Body of pancreas (tissue), 4 donors: Measurements from ENCODE around the gene TIMM13. TPM values are rescaled to one million over a fixed set of nuclear protein-coding genes. Genes with fewer than 3 reads are reported as not detected.

ENCODE experiments used
- ATAC-seq: fragments of 150-250 bp; one replicate; pipeline ENCODE4 v1.9.1; 2016
- DNase-seq, 4 donors: peaks; one replicate each; pipeline ENCODE4 v3.0.0-alpha.2; 2019
- H3K27ac ChIP-seq, 4 donors: fragments of 200-600 bp; sonication (generic); 1 replicate in 3 of 4; 2 replicates in 1 of 4; pipeline versions ENCODE4 v1.5.1 to v1.6.1; 2016 to 2019; ENCODE audit warnings: mild to moderate bottlenecking in 1 of 4, mixed read lengths in 1 of 4, moderate library complexity in 1 of 4
- H3K27me3 ChIP-seq, 2 donors: fragments of 200-600 bp; sonication (generic); one replicate each; pipeline ENCODE4 v1.6.0; 2016; ENCODE audit warnings: mild to moderate bottlenecking in 1 of 2
- H3K36me3 ChIP-seq, 2 donors: fragments of 200-600 bp; sonication (generic); replicated peaks in 1 of 2; 2 replicates each; pipeline ENCODE4 v1.5.1; 2016; ENCODE audit warnings: low read depth in 2 of 2; ENCODE audit not compliant: insufficient read depth in 1 of 2
- H3K4me1 ChIP-seq: fragments of 200-600 bp; sonication (generic); one replicate; pipeline ENCODE4 v1.6.0; 2016
- H3K4me3 ChIP-seq, 2 donors: fragments of 200-600 bp; sonication (generic); 1 replicate in 1 of 2; 2 replicates in 1 of 2; pipeline ENCODE4 v1.5.1; 2016 to 2019
- H3K9me3 ChIP-seq, 3 donors: fragments of 200-600 bp; sonication (generic); 1 replicate in 2 of 3; 2 replicates in 1 of 3; pipeline ENCODE4 v1.5.1; 2016
- CTCF ChIP-seq, 7 experiments: fragments of 450-650 bp in 4 of 7; fragments of 200-600 bp in 3 of 7; sonication (generic) in 3 of 7; IDR thresholded peaks; one replicate each; pipeline ENCODE4 v1.5.1; 2016 to 2019; ENCODE audit warnings: antibody characterized with exemption in 7 of 7
- POLR2A ChIP-seq, 3 donors: fragments of 450-650 bp; IDR thresholded peaks; one replicate each; pipeline ENCODE4 v1.6.1; 2016; ENCODE audit warnings: antibody characterized with exemption in 3 of 3, mild to moderate bottlenecking in 2 of 3
- WGBS, 2 donors: methylation state at CpG; one replicate each; pipeline ENCODE4 v1.1.5; 2017; 5-methylcytosine and 5-hydroxymethylcytosine counted together
- intact Hi-C: fragments of 100-400 bp; cut with DNase I; formaldehyde crosslinking; loops from one replicate; pipeline ENCODE4 v1.15.1; 2023
- total RNA-seq, 2 donors: library from RNA; depleted of rRNA; stranded (reverse); fragments of >200 nt; gene quantifications; one replicate each; pipeline ENCODE4 v1.1.0, GENCODE V29; 2016

The TIMM13 gene
- total RNA-seq, 2 donors from 2014 or later = 16.3 to 36.6 TPM

GRCh38 chr19:2415281-2415972 is 12.0 kb downstream of the TIMM13 start:
- no peak overlapping the region for H3K27ac ChIP-seq
- H3K9me3 ChIP-seq = no peaks in the 10 kb centered on the region
- H3K4me3 ChIP-seq = no peak overlapping the region
- 81 to 86% methylated on average over 20 to 27 of the region's 29 CpGs for WGBS, 2 donors
- ATAC-seq (no peak), DNase-seq (no peak)
- H3K27me3 ChIP-seq = no peaks in the 10 kb centered on the region
- no peaks in the 10 kb centered on the region for H3K4me1 ChIP-seq
- no peaks in the 10 kb centered on the region for H3K36me3 ChIP-seq
- intact Hi-C loops = no loop called here
- TF ChIP-seq POLR2A (IDR thresholded peaks at IDR 0.05) = no peak
- TF ChIP-seq CTCF (IDR thresholded peaks at IDR 0.05) = no peak

- intact Hi-C loops = no loop called here
- H3K9me3 ChIP-seq = peaks cover 0 to 9% (median 0%) of the 10 kb centered on the region in 3 donors
- no peaks in the 10 kb centered on the region for H3K36me3 ChIP-seq
- no peak overlapping the region for H3K27ac ChIP-seq
- no peak for ATAC-seq
- WGBS, 2 donors = 86 to 88% methylated on average over 10 to 13 of the region's 16 CpGs
- DNase-seq = no peak
- no peak for TF ChIP-seq CTCF (IDR thresholded peaks at IDR 0.05)
- no peak for TF ChIP-seq POLR2A (IDR thresholded peaks at IDR 0.05)
- H3K4me1 ChIP-seq = no peaks in the 10 kb centered on the region
- no peak overlapping the region for H3K4me3 ChIP-seq
- H3K27me3 ChIP-seq = no peaks in the 10 kb centered on the region
Observed at GRCh38 chr19:2413629-2414028, 13.8 kb downstream of the TIMM13 start.

GRCh38 chr19:2413159-2413558 is 14.2 kb downstream of the TIMM13 start:
- H3K4me3 ChIP-seq = no peak overlapping the region
- DNase-seq (no peak), ATAC-seq (no peak)
- H3K4me1 ChIP-seq = no peaks in the 10 kb centered on the region
- WGBS, 2 donors = 69 to 70% methylated on average over 7 of the region's 7 CpGs
- TF ChIP-seq POLR2A (IDR thresholded peaks at IDR 0.05) (no peak), CTCF (IDR thresholded peaks at IDR 0.05) (no peak)
- peaks cover 0 to 9% (median 0%) of the 10 kb centered on the region in 3 donors for H3K9me3 ChIP-seq
- no peaks in the 10 kb centered on the region for H3K27me3 ChIP-seq
- intact Hi-C loops = no loop called here
- no peak overlapping the region for H3K27ac ChIP-seq
- no peaks in the 10 kb centered on the region for H3K36me3 ChIP-seq

- Histone ChIP-seq H3K36me3 (no peaks in the 10 kb centered on the region), H3K4me1 (no peaks in the 10 kb centered on the region), H3K4me3 (no peak overlapping the region), H3K27me3 (no peaks in the 10 kb centered on the region), H3K9me3 (peaks cover 0 to 9% (median 0%) of the 10 kb centered on the region in 3 donors), H3K27ac (no peak overlapping the region)
- 49 to 59% methylated on average over 2 of the region's 2 CpGs for WGBS, 2 donors
- DNase-seq (no peak), ATAC-seq (no peak)
- no peak for TF ChIP-seq CTCF (IDR thresholded peaks at IDR 0.05)
- TF ChIP-seq POLR2A (IDR thresholded peaks at IDR 0.05) = no peak
- intact Hi-C loops = no loop called here
Observed at GRCh38 chr19:2412449-2412848, 14.9 kb downstream of the TIMM13 start.

- no peak for DNase-seq
- 90 to 93% methylated on average over 8 of the region's 8 CpGs for WGBS, 2 donors
- H3K27ac ChIP-seq = no peak overlapping the region
- ATAC-seq = no peak
- peaks cover 0 to 9% (median 0%) of the 10 kb centered on the region in 3 donors for H3K9me3 ChIP-seq
- no peaks in the 10 kb centered on the region for H3K36me3 ChIP-seq
- no peak for TF ChIP-seq CTCF (IDR thresholded peaks at IDR 0.05)
- TF ChIP-seq POLR2A (IDR thresholded peaks at IDR 0.05) = no peak
- no peak overlapping the region for H3K4me3 ChIP-seq
- intact Hi-C loops = no loop called here
- no peaks in the 10 kb centered on the region for H3K27me3 ChIP-seq
- no peaks in the 10 kb centered on the region for H3K4me1 ChIP-seq
Observed at GRCh38 chr19:2411709-2412108, 15.7 kb downstream of the TIMM13 start.
